Neutrophil (primary cell): ENCODE measurements around the gene GPD1.

Source experiments
- H3K27ac ChIP-seq: fragments of 200-600 bp; sonication (generic); 2 replicates; pipeline ENCODE4 v1.5.1; 2016; ENCODE audit warnings: mild to moderate bottlenecking, moderate library complexity
- H3K27me3 ChIP-seq: fragments of 200-600 bp; sonication (generic); 2 replicates; pipeline ENCODE4 v1.6.0; 2016; ENCODE audit warnings: mild to moderate bottlenecking
- H3K36me3 ChIP-seq: fragments of 200-600 bp; sonication (generic); 2 replicates; pipeline ENCODE4 v1.5.1; 2017
- H3K4me1 ChIP-seq, 2 experiments: fragments of 200-600 bp in 1 of 2; sonication (generic) in 1 of 2; 1 replicate in 1 of 2; 2 replicates in 1 of 2; pipeline versions ENCODE4 v1.5.1 to v1.6.1; 2013 to 2016; ENCODE audit warnings: low read depth in 1 of 2, low read length in 1 of 2, mild to moderate bottlenecking in 1 of 2, moderate library complexity in 1 of 2; ENCODE audit not compliant: control insufficient read depth in 1 of 2, insufficient read depth in 1 of 2
- H3K4me3 ChIP-seq, 2 experiments: fragments of 200-600 bp in 1 of 2; sonication (generic) in 1 of 2; 1 replicate in 1 of 2; 2 replicates in 1 of 2; pipeline ENCODE4 v1.5.1; 2013 to 2016; ENCODE audit warnings: low read depth in 1 of 2, low read length in 1 of 2, mild to moderate bottlenecking in 1 of 2, moderate library complexity in 1 of 2
- H3K9me3 ChIP-seq: fragments of 200-600 bp; sonication (generic); 2 replicates; pipeline ENCODE4 v1.5.1; 2016
- CTCF ChIP-seq: fragments of 200-600 bp; sonication (generic); IDR thresholded peaks from 2 replicates; pipeline ENCODE4 v1.5.1; 2016; ENCODE audit warnings: antibody characterized with exemption

Gene GPD1

GRCh38 chr12:50111693-50112455 lies 8.1 kb downstream of the GPD1 start, which contains the start of gene COX14:
Gene COX14, plus strand, starts transcription at chr12:50112236. Its CDS starts 7,808 bp downstream, at chr12:50120044.
- H3K27ac ChIP-seq: peak within 1 kb of the TSS; percentile 91
- peaks cover 10 to 17% of the 10 kb centered on the region in 2 experiments for H3K4me1 ChIP-seq
- H3K27me3 ChIP-seq: no peaks in the 10 kb centered on the region
- no peaks in the 10 kb centered on the region for H3K9me3 ChIP-seq
- H3K36me3 ChIP-seq: peaks cover 9% of the 10 kb centered on the region
- peak; percentile 97 for TF ChIP-seq CTCF
- H3K4me3 ChIP-seq: peak within 1 kb of the TSS; percentile 84 to 91

- Histone ChIP-seq H3K27ac (peak overlapping the region; percentile 91), H3K9me3 (no peaks in the 10 kb centered on the region), H3K36me3 (peaks cover 9% of the 10 kb centered on the region), H3K4me1 (peaks cover 10 to 17% of the 10 kb centered on the region in 2 experiments), H3K27me3 (no peaks in the 10 kb centered on the region), H3K4me3 (peak overlapping the region; percentile 84 to 91)
- no peak for TF ChIP-seq CTCF
Observed at GRCh38 chr12:50112456-50113218, 8.8 kb downstream of the GPD1 start.

- Histone ChIP-seq H3K27ac (no peak overlapping the region), H3K27me3 (no peaks in the 10 kb centered on the region), H3K36me3 (peaks cover 43% of the 10 kb centered on the region), H3K4me1 (peaks cover 0 to 10% of the 10 kb centered on the region in 2 experiments), H3K9me3 (no peaks in the 10 kb centered on the region), H3K4me3 (no peak overlapping the region)
- no peak for TF ChIP-seq CTCF
Observed at GRCh38 chr12:50117057-50117622, 13.3 kb downstream of the GPD1 start.

GRCh38 chr12:50119387-50119786 lies 15.6 kb downstream of the GPD1 start:
- H3K27ac ChIP-seq: no peak overlapping the region
- H3K9me3 ChIP-seq: no peaks in the 10 kb centered on the region
- no peaks in the 10 kb centered on the region for H3K27me3 ChIP-seq
- no peaks in the 10 kb centered on the region for H3K4me1 ChIP-seq
- H3K4me3 ChIP-seq: no peak overlapping the region
- peaks cover 54% of the 10 kb centered on the region for H3K36me3 ChIP-seq
- no peak for TF ChIP-seq CTCF

GRCh38 chr12:50120521-50120920 lies 16.7 kb downstream of the GPD1 start:
- Histone ChIP-seq H3K27ac (no peak overlapping the region), H3K4me3 (no peak overlapping the region), H3K36me3 (peaks cover 54% of the 10 kb centered on the region), H3K9me3 (no peaks in the 10 kb centered on the region), H3K4me1 (no peaks in the 10 kb centered on the region), H3K27me3 (no peaks in the 10 kb centered on the region)
- TF ChIP-seq CTCF: no peak
